Measurements from ENCODE around the gene C8A.

DNA sequence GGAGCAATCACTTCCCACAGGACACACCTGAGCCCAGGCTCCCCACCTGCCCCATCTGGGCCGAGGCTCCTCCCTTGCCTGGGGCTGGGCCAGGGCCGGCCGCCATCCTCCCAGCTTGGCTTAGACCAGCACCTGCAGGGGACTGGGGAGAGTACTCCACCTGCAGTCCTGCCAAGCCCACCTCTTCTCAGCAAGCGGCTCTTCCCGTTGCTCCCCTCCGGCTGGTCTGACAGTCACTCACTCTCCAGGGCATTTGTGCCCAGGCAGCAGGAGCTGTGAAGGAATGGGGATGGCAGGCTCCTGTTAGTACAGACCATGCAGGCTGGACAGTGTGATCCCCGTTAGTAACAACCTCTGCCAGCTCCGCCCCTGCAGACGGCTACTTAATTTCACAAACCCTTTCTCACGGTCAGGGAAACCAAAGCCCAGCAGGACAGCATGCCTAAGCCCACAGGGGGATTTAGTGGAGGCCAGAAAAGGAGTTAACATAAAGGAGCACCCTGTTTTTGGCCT lies 35.2 kb upstream of the C8A start, which contains the start of gene FYB2:
- TF ChIP-seq, protein P1, sequence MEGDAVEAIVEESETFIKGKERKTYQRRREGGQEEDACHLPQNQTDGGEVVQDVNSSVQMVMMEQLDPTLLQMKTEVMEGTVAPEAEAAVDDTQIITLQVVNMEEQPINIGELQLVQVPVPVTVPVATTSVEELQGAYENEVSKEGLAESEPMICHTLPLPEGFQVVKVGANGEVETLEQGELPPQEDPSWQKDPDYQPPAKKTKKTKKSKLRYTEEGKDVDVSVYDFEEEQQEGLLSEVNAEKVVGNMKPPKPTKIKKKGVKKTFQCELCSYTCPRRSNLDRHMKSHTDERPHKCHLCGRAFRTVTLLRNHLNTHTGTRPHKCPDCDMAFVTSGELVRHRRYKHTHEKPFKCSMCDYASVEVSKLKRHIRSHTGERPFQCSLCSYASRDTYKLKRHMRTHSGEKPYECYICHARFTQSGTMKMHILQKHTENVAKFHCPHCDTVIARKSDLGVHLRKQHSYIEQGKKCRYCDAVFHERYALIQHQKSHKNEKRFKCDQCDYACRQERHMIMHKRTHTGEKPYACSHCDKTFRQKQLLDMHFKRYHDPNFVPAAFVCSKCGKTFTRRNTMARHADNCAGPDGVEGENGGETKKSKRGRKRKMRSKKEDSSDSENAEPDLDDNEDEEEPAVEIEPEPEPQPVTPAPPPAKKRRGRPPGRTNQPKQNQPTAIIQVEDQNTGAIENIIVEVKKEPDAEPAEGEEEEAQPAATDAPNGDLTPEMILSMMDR (IDR thresholded peaks at IDR 0.05), result no peak
- no peak for TF ChIP-seq POLR2A (IDR thresholded peaks at IDR 0.05)
